Liver (tissue), 9 donors: Measurements from ENCODE around the gene PTP4A2. TPM values are rescaled to one million over a fixed set of nuclear protein-coding genes. Genes with fewer than 3 reads are reported as not detected.

ENCODE experiments used
- DNase-seq: peaks from one replicate; pipeline ENCODE4 v3.0.0-alpha.2; 2017; ENCODE audit warnings: low spot score
- H3K27ac ChIP-seq, 2 donors: one replicate each; pipeline ENCODE4 v1.7.0; 2013; ENCODE audit warnings: inconsistent platforms in 2 of 2, low read length in 2 of 2, control low read depth in 1 of 2, low read depth in 1 of 2, mild to moderate bottlenecking in 1 of 2
- H3K27me3 ChIP-seq, 4 donors: one replicate each; pipeline versions ENCODE4 v1.6.1 to v1.7.0; 2013; ENCODE audit warnings: low read length in 3 of 4, inconsistent platforms in 1 of 4, mild to moderate bottlenecking in 1 of 4, moderate library complexity in 1 of 4; ENCODE audit not compliant: control insufficient read depth in 4 of 4, insufficient read depth in 4 of 4
- H3K36me3 ChIP-seq, 4 donors: one replicate each; pipeline versions ENCODE4 v1.6.1 to v1.7.0; 2013; ENCODE audit warnings: low read length in 3 of 4, mild to moderate bottlenecking in 3 of 4, low read depth in 1 of 4, moderate library complexity in 1 of 4; ENCODE audit not compliant: control insufficient read depth in 4 of 4, insufficient read depth in 3 of 4
- H3K4me1 ChIP-seq, 4 donors: one replicate each; pipeline versions ENCODE4 v1.6.1 to v1.7.0; 2013; ENCODE audit warnings: low read length in 3 of 4, mild to moderate bottlenecking in 3 of 4, moderate library complexity in 1 of 4; ENCODE audit not compliant: control insufficient read depth in 4 of 4, insufficient read depth in 4 of 4
- H3K4me3 ChIP-seq, 3 donors: one replicate each; pipeline versions ENCODE4 v1.6.1 to v1.7.0; 2013; ENCODE audit warnings: low read length in 3 of 3, control low read depth in 1 of 3, low read depth in 1 of 3, mild to moderate bottlenecking in 1 of 3
- H3K9ac ChIP-seq, 2 donors: one replicate each; pipeline ENCODE4 v1.7.0; 2013; ENCODE audit warnings: low read length in 2 of 2, mild to moderate bottlenecking in 2 of 2, moderate library complexity in 2 of 2, control low read depth in 1 of 2, low read depth in 1 of 2
- H3K9me3 ChIP-seq, 4 donors: one replicate each; pipeline versions ENCODE4 v1.6.1 to v1.7.0; 2013; ENCODE audit warnings: low read length in 3 of 4; ENCODE audit not compliant: control insufficient read depth in 4 of 4
- EGR1 ChIP-seq, 2 donors: IDR thresholded peaks; 2 replicates each; pipeline ENCODE4 v1.6.1; 2016 to 2018; ENCODE audit warnings: antibody characterized with exemption in 2 of 2, low read depth in 2 of 2
- FOXA1 ChIP-seq: IDR thresholded peaks from 2 replicates; pipeline ENCODE4 v1.6.1; 2016; ENCODE audit warnings: antibody characterized with exemption
- FOXA2 ChIP-seq: IDR thresholded peaks from 2 replicates; pipeline ENCODE4 v1.6.1; 2016; ENCODE audit warnings: antibody characterized with exemption
- GABPA ChIP-seq, 2 donors: IDR thresholded peaks in 1 of 2; conservative IDR thresholded peaks in 1 of 2; 2 replicates each; pipeline ENCODE4 v1.6.1; 2016; ENCODE audit warnings: antibody characterized with exemption in 2 of 2, mild to moderate bottlenecking in 1 of 2, moderate library complexity in 1 of 2
- HNF4A ChIP-seq, 2 donors: conservative IDR thresholded peaks; 2 replicates each; pipeline ENCODE4 v1.6.1; 2016; ENCODE audit warnings: antibody characterized with exemption in 2 of 2, mild to moderate bottlenecking in 2 of 2
- HNF4G ChIP-seq: IDR thresholded peaks from 2 replicates; pipeline ENCODE4 v1.6.1; 2016; ENCODE audit warnings: antibody characterized with exemption
- JUND ChIP-seq, 2 donors: IDR thresholded peaks; 2 replicates each; pipeline ENCODE4 v1.6.1; 2016; ENCODE audit warnings: antibody characterized with exemption in 2 of 2
- NR2F2 ChIP-seq: IDR thresholded peaks from 2 replicates; pipeline ENCODE4 v1.6.1; 2016; ENCODE audit warnings: antibody characterized with exemption
- RAD21 ChIP-seq, 2 donors: IDR thresholded peaks; 2 replicates each; pipeline ENCODE4 v1.6.1; 2016; ENCODE audit warnings: antibody characterized with exemption in 2 of 2, mild to moderate bottlenecking in 2 of 2
- RXRA ChIP-seq, 2 donors: IDR thresholded peaks; 2 replicates each; pipeline ENCODE4 v1.6.1; 2017 to 2018; ENCODE audit warnings: antibody characterized with exemption in 2 of 2, mild to moderate bottlenecking in 1 of 2
- SP1 ChIP-seq: IDR thresholded peaks from 2 replicates; pipeline ENCODE4 v1.6.1; 2018; ENCODE audit warnings: antibody characterized with exemption, mild to moderate bottlenecking
- TAF1 ChIP-seq: conservative IDR thresholded peaks from 2 replicates; pipeline ENCODE4 v1.6.1; 2016; ENCODE audit warnings: antibody characterized with exemption, mild to moderate bottlenecking
- YY1 ChIP-seq: IDR thresholded peaks from 2 replicates; pipeline ENCODE4 v1.6.1; 2016; ENCODE audit warnings: antibody characterized with exemption, mild to moderate bottlenecking
- WGBS: extraction: QIAGEN DNeasy Blood & Tissue Kit; methylation state at CpG from one replicate; pipeline ENCODE4 v1.1.7; 2013; 5-methylcytosine and 5-hydroxymethylcytosine counted together
- polyA plus RNA-seq, 2 donors: library from polyadenylated mRNA; stranded (reverse) in 1 of 2; unstranded in 1 of 2; fragments of 200-250 nt in 1 of 2; fragments of >200 nt in 1 of 2; fragmentation: Nextera tagmentation in 1 of 2; extraction: Ambion mirVana in 1 of 2; gene quantifications; one replicate each; pipeline versions ENCODE4 v1.2.1 to v1.2.3, GENCODE V29; 2013 to 2015
- total RNA-seq, 2 donors: library from RNA; depleted of rRNA; stranded (reverse); fragments of >200 nt; gene quantifications; one replicate each; pipeline ENCODE4 v1.2.3, GENCODE V29; 2014
- TF ChIP-seq, protein P1 (sequence below): IDR thresholded peaks from 2 replicates; pipeline ENCODE4 v1.6.1; 2016; ENCODE audit warnings: antibody characterized with exemption, mild to moderate bottlenecking
- TF ChIP-seq, protein P2 (sequence below): IDR thresholded peaks from 2 replicates; pipeline ENCODE4 v1.6.1; 2016; ENCODE audit warnings: antibody characterized with exemption
- TF ChIP-seq, protein P3 (sequence below): fragments of 150-350 bp; IDR thresholded peaks from 2 replicates; pipeline ENCODE4 v1.5.1; 2017; ENCODE audit warnings: improper control_type of control experiment, low read depth, low read length; ENCODE audit not compliant: missing input control
- TF ChIP-seq, protein P4 (sequence below): IDR thresholded peaks from 2 replicates; pipeline ENCODE4 v1.6.1; 2016; ENCODE audit warnings: antibody characterized with exemption
- donor health status: healthy.
- donor health status: healthy.
- donor health status: healthy.
- donor health status: healthy.
- donor health status: healthy.

The PTP4A2 gene
- total and polyA plus RNA-seq, 4 donors: 47.7 to 98.1 (median 71.9) TPM

DNA sequence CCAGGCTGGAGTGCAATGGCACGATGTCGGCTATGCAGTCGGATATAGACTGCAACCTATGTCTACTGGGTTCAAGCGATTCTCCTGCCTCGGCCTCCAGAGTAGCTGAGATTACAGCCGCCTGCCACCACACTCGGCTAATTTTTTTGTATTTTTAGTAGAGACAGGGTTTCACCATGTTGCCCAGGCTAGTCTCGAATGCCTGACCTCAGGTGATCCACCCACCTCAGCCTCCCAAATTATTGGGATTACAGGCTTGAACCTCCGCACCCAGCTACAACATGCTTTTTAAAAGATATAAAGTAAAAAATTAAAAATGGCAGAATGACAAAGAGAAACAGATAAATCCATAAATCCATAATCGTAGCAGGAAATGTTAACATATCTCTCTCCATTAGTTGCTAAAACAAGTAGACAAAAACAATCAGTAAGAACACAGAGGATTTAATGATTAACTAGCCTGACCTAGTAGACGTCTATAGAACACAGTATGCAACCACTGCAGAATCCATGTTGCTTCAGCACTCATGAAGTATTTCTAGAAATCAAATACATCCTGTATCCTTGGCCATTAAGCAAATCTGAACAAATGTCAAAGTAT is 62.4 kb downstream of the PTP4A2 start:
- no peaks in the 10 kb centered on the region for H3K9me3 ChIP-seq
- no peak for DNase-seq
- no peak overlapping the region for H3K4me3 ChIP-seq
- H3K36me3 ChIP-seq: no peaks in the 10 kb centered on the region
- H3K27ac ChIP-seq: no peak overlapping the region
- TF ChIP-seq GABPA (IDR thresholded peaks at IDR 0.05 in 1 of 2, conservative IDR thresholded peaks at IDR 0.05 in 1 of 2): no peak
- TF ChIP-seq FOXA2: no peak
- TF ChIP-seq, protein P1, sequence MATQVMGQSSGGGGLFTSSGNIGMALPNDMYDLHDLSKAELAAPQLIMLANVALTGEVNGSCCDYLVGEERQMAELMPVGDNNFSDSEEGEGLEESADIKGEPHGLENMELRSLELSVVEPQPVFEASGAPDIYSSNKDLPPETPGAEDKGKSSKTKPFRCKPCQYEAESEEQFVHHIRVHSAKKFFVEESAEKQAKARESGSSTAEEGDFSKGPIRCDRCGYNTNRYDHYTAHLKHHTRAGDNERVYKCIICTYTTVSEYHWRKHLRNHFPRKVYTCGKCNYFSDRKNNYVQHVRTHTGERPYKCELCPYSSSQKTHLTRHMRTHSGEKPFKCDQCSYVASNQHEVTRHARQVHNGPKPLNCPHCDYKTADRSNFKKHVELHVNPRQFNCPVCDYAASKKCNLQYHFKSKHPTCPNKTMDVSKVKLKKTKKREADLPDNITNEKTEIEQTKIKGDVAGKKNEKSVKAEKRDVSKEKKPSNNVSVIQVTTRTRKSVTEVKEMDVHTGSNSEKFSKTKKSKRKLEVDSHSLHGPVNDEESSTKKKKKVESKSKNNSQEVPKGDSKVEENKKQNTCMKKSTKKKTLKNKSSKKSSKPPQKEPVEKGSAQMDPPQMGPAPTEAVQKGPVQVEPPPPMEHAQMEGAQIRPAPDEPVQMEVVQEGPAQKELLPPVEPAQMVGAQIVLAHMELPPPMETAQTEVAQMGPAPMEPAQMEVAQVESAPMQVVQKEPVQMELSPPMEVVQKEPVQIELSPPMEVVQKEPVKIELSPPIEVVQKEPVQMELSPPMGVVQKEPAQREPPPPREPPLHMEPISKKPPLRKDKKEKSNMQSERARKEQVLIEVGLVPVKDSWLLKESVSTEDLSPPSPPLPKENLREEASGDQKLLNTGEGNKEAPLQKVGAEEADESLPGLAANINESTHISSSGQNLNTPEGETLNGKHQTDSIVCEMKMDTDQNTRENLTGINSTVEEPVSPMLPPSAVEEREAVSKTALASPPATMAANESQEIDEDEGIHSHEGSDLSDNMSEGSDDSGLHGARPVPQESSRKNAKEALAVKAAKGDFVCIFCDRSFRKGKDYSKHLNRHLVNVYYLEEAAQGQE: no peak
- no peak for TF ChIP-seq HNF4G
- TF ChIP-seq HNF4A (conservative IDR thresholded peaks at IDR 0.05): no peak
- no peak for TF ChIP-seq RAD21 (IDR thresholded peaks at IDR 0.05)
- TF ChIP-seq, protein P2, sequence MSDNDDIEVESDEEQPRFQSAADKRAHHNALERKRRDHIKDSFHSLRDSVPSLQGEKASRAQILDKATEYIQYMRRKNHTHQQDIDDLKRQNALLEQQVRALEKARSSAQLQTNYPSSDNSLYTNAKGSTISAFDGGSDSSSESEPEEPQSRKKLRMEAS: no peak
- TF ChIP-seq FOXA1: no peak
- no peak for TF ChIP-seq NR2F2
- peak in 1 of 2 donors; percentile 44 for TF ChIP-seq RXRA (IDR thresholded peaks at IDR 0.05)
- peak; percentile 54 for TF ChIP-seq YY1
- no peak for TF ChIP-seq EGR1 (IDR thresholded peaks at IDR 0.05; ENCODE audit: low read depth in 2 of 2)
- peak; percentile 62 for TF ChIP-seq SP1
- no peak for TF ChIP-seq TAF1
- 73% methylated on average over 11 of the region's 11 CpGs for WGBS
- no peak overlapping the region for H3K9ac ChIP-seq
- peaks cover 0 to 6% (median 5%) of the 10 kb centered on the region in 4 donors for H3K4me1 ChIP-seq
- no peaks in the 10 kb centered on the region for H3K27me3 ChIP-seq

DNA sequence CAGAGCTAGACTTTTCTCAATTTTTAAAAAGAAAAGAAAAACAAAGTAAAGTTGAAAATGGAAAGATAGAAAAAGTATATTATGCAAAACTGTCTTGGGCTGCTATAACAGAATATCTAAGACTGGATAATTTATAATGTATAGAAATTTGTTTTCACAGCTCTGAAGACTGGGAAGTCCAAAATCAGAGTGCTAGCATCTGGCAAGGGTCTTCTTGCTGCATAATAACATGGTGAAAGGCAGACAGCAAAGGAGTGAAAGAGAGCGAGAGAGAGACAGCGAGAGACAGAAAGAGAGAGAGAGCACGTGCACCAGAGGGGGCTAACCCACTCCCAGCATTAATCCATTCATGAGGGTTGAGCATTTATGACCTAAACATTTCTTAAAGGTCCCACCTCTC is 63.2 kb downstream of the PTP4A2 start:
- H3K4me3 ChIP-seq: no peak overlapping the region
- no peak for DNase-seq
- WGBS: 94% methylated on average over 3 of the region's 3 CpGs
- peaks cover 0 to 6% (median 5%) of the 10 kb centered on the region in 4 donors for H3K4me1 ChIP-seq
- H3K9me3 ChIP-seq: no peaks in the 10 kb centered on the region
- TF ChIP-seq JUND (IDR thresholded peaks at IDR 0.05): no peak
- TF ChIP-seq, protein P3, sequence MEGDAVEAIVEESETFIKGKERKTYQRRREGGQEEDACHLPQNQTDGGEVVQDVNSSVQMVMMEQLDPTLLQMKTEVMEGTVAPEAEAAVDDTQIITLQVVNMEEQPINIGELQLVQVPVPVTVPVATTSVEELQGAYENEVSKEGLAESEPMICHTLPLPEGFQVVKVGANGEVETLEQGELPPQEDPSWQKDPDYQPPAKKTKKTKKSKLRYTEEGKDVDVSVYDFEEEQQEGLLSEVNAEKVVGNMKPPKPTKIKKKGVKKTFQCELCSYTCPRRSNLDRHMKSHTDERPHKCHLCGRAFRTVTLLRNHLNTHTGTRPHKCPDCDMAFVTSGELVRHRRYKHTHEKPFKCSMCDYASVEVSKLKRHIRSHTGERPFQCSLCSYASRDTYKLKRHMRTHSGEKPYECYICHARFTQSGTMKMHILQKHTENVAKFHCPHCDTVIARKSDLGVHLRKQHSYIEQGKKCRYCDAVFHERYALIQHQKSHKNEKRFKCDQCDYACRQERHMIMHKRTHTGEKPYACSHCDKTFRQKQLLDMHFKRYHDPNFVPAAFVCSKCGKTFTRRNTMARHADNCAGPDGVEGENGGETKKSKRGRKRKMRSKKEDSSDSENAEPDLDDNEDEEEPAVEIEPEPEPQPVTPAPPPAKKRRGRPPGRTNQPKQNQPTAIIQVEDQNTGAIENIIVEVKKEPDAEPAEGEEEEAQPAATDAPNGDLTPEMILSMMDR: no peak
- no peak for TF ChIP-seq YY1
- no peak for TF ChIP-seq HNF4A (conservative IDR thresholded peaks at IDR 0.05)
- TF ChIP-seq, protein P1: no peak
- no peak for TF ChIP-seq FOXA1
- TF ChIP-seq EGR1 (IDR thresholded peaks at IDR 0.05; ENCODE audit: low read depth in 2 of 2): no peak
- TF ChIP-seq, protein P4, sequence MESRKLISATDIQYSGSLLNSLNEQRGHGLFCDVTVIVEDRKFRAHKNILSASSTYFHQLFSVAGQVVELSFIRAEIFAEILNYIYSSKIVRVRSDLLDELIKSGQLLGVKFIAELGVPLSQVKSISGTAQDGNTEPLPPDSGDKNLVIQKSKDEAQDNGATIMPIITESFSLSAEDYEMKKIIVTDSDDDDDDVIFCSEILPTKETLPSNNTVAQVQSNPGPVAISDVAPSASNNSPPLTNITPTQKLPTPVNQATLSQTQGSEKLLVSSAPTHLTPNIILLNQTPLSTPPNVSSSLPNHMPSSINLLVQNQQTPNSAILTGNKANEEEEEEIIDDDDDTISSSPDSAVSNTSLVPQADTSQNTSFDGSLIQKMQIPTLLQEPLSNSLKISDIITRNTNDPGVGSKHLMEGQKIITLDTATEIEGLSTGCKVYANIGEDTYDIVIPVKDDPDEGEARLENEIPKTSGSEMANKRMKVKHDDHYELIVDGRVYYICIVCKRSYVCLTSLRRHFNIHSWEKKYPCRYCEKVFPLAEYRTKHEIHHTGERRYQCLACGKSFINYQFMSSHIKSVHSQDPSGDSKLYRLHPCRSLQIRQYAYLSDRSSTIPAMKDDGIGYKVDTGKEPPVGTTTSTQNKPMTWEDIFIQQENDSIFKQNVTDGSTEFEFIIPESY: no peak
- no peak for TF ChIP-seq RXRA (IDR thresholded peaks at IDR 0.05)
- no peak for TF ChIP-seq HNF4G
- TF ChIP-seq, protein P2: no peak
- TF ChIP-seq TAF1: no peak
- H3K36me3 ChIP-seq: no peaks in the 10 kb centered on the region
- no peaks in the 10 kb centered on the region for H3K27me3 ChIP-seq
- H3K27ac ChIP-seq: no peak overlapping the region
- H3K9ac ChIP-seq: no peak overlapping the region
